Right lobe of liver (tissue), 6 donors: Measurements from ENCODE around the gene CATSPERD. TPM values are rescaled to one million over a fixed set of nuclear protein-coding genes. Genes with fewer than 3 reads are reported as not detected.
A peak's percentile ranks its signal among the peaks of the same experiment; 100 is the strongest.

Experiments used
- ATAC-seq, 4 donors: fragments of 200-7000 bp; cut with Tn5 transposase; one replicate each; pipeline ENCODE4 v1.9.1; 2020; ENCODE audit warnings: mild to moderate bottlenecking in 4 of 4, moderate library complexity in 4 of 4
- DNase-seq, 3 donors: peaks; one replicate each; pipeline ENCODE4 v3.0.0-alpha.2; 2020
- H3K27ac ChIP-seq, 3 donors: fragments of 200-600 bp; one replicate each; pipeline ENCODE4 v1.8.0; 2022
- H3K27me3 ChIP-seq, 2 donors: fragments of 200-600 bp; one replicate each; pipeline ENCODE4 v1.8.0; 2022
- H3K36me3 ChIP-seq, 4 donors: fragments of 200-600 bp; sonication (generic) in 1 of 4; one replicate each; pipeline versions ENCODE4 v1.5.1 to v1.8.0; 2017 to 2022; ENCODE audit warnings: control low read depth in 1 of 4
- H3K4me1 ChIP-seq, 4 donors: fragments of 200-600 bp; sonication (generic) in 1 of 4; one replicate each; pipeline versions ENCODE4 v1.5.1 to v1.8.0; 2017 to 2022; ENCODE audit warnings: control low read depth in 1 of 4
- H3K4me3 ChIP-seq, 3 donors: fragments of 200-600 bp; one replicate each; pipeline ENCODE4 v1.8.0; 2022
- H3K9me3 ChIP-seq, 4 donors: fragments of 200-600 bp; sonication (generic) in 1 of 4; one replicate each; pipeline versions ENCODE4 v1.5.1 to v1.8.0; 2017 to 2022; ENCODE audit warnings: control low read depth in 1 of 4
- CTCF ChIP-seq, 4 donors: fragments of 200-600 bp in 3 of 4; fragments of 450-650 bp in 1 of 4; IDR thresholded peaks; one replicate each; pipeline versions ENCODE4 v1.5.1 to v1.8.0; 2016 to 2022; ENCODE audit warnings: antibody characterized with exemption in 4 of 4, mild to moderate bottlenecking in 2 of 4
- POLR2A ChIP-seq: fragments of 450-650 bp; IDR thresholded peaks from one replicate; pipeline ENCODE4 v1.6.1; 2017; ENCODE audit warnings: antibody characterized with exemption, mild to moderate bottlenecking
- WGBS: methylation state at CpG from one replicate; pipeline ENCODE4 v1.1.6; 2018; ENCODE audit warnings: low coverage, low lambda C conversion rate; ENCODE audit not compliant: insufficient coverage; ENCODE audit errors: missing lambda C conversion rate; 5-methylcytosine and 5-hydroxymethylcytosine counted together
- intact Hi-C, 2 donors: fragments of 100-400 bp; cut with DNase I; formaldehyde crosslinking; loops; one replicate each; pipeline versions ENCODE4 v1.11.2 to v1.14.1; 2022
- total RNA-seq, 6 experiments: library from RNA; depleted of rRNA in 2 of 6; stranded (reverse); fragments of >200 nt in 2 of 6; fragmentation: NEBNext Ultra II Directional in 3 of 6; extraction: Animal tissue kit (Norgen Biotek cat#: 25700) in 3 of 6; gene quantifications; one replicate each; pipeline versions ENCODE4 v1.1.0 to v1.2.4, GENCODE V29; 2016 to 2023
- donor health status: DM: no; HTN: yes; CAD: no.
- donor health status: DM: no; HTN: no; CAD: no.
- donor health status: DM: no; HTN: no; CAD: no.
- donor health status: DM: no; HTN: yes; CAD: no.
- donor health status: DM: no; HTN: yes; CAD: no.

CATSPERD gene
- total RNA-seq, 6 experiments from 2014 or later = not detected

GRCh38 chr19:5680437-5681368, 39.7 kb upstream of the CATSPERD start, which contains the start of the genes HSD11B1L and MICOS13:
Gene HSD11B1L, plus strand, starts transcription at chr19:5681027. Its CDS starts 3,806 bp downstream, at chr19:5684833.
Gene MICOS13, minus strand, starts transcription at chr19:5680516. Its CDS starts 30 bp downstream, at chr19:5680486.
- 0% methylated on average over 17 of the region's 94 CpGs for WGBS
- DNase-seq (peak; percentile 98 to 99 (median 99)), ATAC-seq (peak; percentile 90 to 95 (median 92))
- Histone ChIP-seq H3K4me3 (peak within 1 kb of the TSS; percentile 62 to 97 (median 95)), H3K27ac (peak within 1 kb of the TSS; percentile 82 to 83 (median 82)), H3K27me3 (no peaks in the 10 kb centered on the region), H3K9me3 (no peaks in the 10 kb centered on the region), H3K36me3 (no peaks in the 10 kb centered on the region), H3K4me1 (peaks cover 0 to 6% (median 0%) of the 10 kb centered on the region in 4 donors)
- intact Hi-C loops = no loop called here
- TF ChIP-seq POLR2A (no peak), CTCF (IDR thresholded peaks at IDR 0.05) (no peak)

DNA sequence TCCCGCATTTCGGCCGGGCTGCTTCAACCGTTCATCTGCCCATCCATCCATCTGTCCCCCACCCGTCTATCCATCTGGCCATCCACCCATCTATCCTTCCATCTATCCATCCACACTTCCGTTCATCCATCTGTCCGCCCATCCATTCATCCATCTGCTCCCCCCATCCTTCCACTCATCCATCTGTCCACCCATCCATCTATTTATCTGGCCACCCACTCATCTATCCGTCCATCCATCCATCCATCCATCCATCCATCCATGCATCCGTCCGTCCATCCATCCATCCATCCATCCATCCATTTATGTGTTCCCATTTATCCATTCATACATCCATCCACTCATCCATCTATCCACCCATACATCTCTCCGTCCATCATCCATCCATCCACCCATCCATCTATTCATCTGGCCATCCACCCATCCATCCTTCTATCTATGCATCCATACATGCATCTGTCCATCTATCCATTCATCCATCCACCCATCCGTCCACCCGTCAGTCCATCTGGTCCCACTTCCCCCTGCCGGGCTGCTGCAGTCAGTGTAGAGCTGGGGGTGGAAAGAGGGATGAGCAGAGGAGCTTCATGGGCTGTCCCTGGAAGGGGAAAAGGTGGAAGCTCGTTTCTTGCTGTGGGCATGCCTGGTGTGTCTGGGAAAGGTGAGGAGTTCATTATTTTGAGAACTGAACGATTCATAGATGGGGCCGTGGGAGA, 38.9 kb upstream of the CATSPERD start:
- Histone ChIP-seq H3K27ac (no peak overlapping the region), H3K27me3 (no peaks in the 10 kb centered on the region), H3K36me3 (no peaks in the 10 kb centered on the region), H3K4me3 (peak overlapping the region; percentile 62 to 97 (median 95)), H3K4me1 (peaks cover 0 to 6% (median 0%) of the 10 kb centered on the region in 4 donors), H3K9me3 (no peaks in the 10 kb centered on the region)
- intact Hi-C loops = no loop called here
- no peak for TF ChIP-seq CTCF (IDR thresholded peaks at IDR 0.05)
- DNase-seq (no peak), ATAC-seq (no peak)
- WGBS = 67% methylated on average over 16 of the region's 17 CpGs

DNA sequence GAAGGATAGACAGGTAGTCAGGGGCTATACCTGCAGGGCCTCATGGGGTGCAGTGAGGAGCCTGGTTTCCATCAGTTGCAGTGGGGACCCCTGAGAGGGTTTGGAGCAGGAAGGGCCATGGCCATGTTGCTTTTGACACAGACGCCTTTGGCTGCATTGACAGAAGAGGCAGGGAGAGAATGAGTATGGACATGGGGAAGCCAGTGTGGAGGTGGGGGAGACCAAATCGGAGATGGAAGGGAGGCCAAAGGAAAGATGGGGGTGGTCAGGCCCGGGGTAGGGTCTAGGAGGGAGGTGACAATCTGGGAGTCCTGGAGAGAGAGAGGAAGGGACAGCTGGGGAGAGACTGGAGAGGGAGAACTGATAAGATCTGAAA, 38.3 kb upstream of the CATSPERD start:
- Histone ChIP-seq H3K27me3 (no peaks in the 10 kb centered on the region), H3K27ac (no peak overlapping the region), H3K9me3 (no peaks in the 10 kb centered on the region), H3K4me3 (no peak overlapping the region), H3K36me3 (no peaks in the 10 kb centered on the region), H3K4me1 (peaks cover 0 to 6% (median 0%) of the 10 kb centered on the region in 4 donors)
- WGBS = 88% methylated on average over 2 of the region's 3 CpGs
- DNase-seq (no peak), ATAC-seq (no peak)
- intact Hi-C loops = no loop called here
- TF ChIP-seq CTCF (IDR thresholded peaks at IDR 0.05) = no peak
- no peak for TF ChIP-seq POLR2A

GRCh38 chr19:5683177-5683886, 37.1 kb upstream of the CATSPERD start:
- TF ChIP-seq POLR2A (no peak), CTCF (IDR thresholded peaks at IDR 0.05) (no peak)
- intact Hi-C loops = no loop called here
- DNase-seq (no peak), ATAC-seq (no peak)
- H3K4me3 ChIP-seq = no peak overlapping the region
- WGBS = 91% methylated on average over 8 of the region's 10 CpGs
- peaks cover 0 to 9% (median 0%) of the 10 kb centered on the region in 4 donors for H3K4me1 ChIP-seq
- H3K27ac ChIP-seq = no peak overlapping the region
- no peaks in the 10 kb centered on the region for H3K27me3 ChIP-seq
- H3K36me3 ChIP-seq = no peaks in the 10 kb centered on the region
- no peaks in the 10 kb centered on the region for H3K9me3 ChIP-seq
